PFSK-1 (cell line): Measurements from ENCODE around the gene GFER.

Experiments used
- POLR2AphosphoS5 ChIP-seq: IDR thresholded peaks from 2 replicates; pipeline ENCODE4 v1.6.1; 2012; ENCODE audit warnings: low read depth, mild to moderate bottlenecking, control low read depth, low read length, moderate library complexity
- TAF1 ChIP-seq: IDR thresholded peaks from 2 replicates; pipeline ENCODE4 v1.6.1; 2012; ENCODE audit warnings: low read length, control low read depth, borderline replicate concordance; ENCODE audit not compliant: insufficient read depth

DNA sequence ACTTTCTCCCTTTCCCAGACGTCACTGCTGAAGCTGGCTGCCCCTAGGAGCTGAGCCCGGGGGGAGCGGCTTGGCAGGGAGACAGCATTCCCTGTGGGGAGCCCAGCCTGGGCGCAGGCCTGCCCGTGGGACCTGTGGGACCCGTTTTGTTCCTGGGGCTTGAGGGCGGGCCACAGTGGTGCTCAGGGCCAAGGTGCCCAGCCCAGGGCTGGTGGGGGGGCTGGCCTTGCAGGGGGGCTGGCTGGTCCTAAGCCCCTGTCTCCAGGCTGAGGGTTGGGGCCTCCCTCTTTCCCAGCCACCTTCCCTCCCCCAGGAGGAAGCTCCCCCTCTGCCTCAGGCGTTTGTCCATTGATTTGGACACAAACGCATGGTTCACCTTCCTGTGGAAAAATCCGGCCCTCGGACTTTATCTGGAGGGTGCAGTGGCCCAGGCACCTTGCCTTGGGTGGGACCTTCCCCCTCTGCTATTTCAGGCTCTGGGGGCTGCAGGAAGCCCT lies 47.1 kb downstream of the GFER start:
- TF ChIP-seq TAF1 (no peak), POLR2AphosphoS5 (no peak)
